ENCODE measurements around the gene YPEL1.
"Not testable (repeated sequence)": the region's sequence is repeated elsewhere in the genome, so short reads cannot be mapped to it uniquely, and the experiment has no call there.

The YPEL1 gene

DNA sequence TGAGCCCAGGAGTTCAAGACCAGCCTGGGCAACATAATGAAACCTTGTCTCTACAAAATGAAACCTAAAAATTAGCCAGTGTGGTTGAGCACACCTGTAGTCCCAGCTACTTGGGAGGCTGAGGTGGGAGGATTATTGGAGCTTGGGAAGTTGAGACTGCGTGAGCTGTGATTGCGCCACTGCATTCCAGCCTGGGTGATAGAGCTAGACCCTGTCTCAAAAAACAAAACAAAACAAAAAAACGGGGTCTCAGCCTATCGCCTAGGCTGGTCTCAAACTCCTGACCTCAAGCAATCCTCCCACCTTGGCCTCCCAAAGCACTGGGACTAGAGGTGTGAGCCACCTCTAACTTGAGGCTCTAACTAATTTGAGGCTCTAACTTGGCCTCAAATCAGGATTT lies 56.2 kb downstream of the YPEL1 start:
- H3K9ac ChIP-seq = no peak overlapping the region
- no peak overlapping the region for H3K4me3 ChIP-seq (ENCODE audit: low read depth, low read length)
- no peaks in the 10 kb centered on the region for H3K4me1 ChIP-seq
- no peak overlapping the region for H2AFZ ChIP-seq
- no peak overlapping the region for H3K27ac ChIP-seq
- H3K4me2 ChIP-seq (ENCODE audit: low read length) = no peak overlapping the region
- H3K79me2 ChIP-seq = no peaks in the 10 kb centered on the region
- no peaks in the 10 kb centered on the region for H3K36me3 ChIP-seq (ENCODE audit: control insufficient read depth, insufficient read depth, low read length)
- TF ChIP-seq, protein P1, sequence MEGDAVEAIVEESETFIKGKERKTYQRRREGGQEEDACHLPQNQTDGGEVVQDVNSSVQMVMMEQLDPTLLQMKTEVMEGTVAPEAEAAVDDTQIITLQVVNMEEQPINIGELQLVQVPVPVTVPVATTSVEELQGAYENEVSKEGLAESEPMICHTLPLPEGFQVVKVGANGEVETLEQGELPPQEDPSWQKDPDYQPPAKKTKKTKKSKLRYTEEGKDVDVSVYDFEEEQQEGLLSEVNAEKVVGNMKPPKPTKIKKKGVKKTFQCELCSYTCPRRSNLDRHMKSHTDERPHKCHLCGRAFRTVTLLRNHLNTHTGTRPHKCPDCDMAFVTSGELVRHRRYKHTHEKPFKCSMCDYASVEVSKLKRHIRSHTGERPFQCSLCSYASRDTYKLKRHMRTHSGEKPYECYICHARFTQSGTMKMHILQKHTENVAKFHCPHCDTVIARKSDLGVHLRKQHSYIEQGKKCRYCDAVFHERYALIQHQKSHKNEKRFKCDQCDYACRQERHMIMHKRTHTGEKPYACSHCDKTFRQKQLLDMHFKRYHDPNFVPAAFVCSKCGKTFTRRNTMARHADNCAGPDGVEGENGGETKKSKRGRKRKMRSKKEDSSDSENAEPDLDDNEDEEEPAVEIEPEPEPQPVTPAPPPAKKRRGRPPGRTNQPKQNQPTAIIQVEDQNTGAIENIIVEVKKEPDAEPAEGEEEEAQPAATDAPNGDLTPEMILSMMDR (IDR thresholded peaks at IDR 0.05) = no peak
- H3K27me3 ChIP-seq (ENCODE audit: control insufficient read depth, insufficient read depth, low read length) = no peaks in the 10 kb centered on the region
- H3K9me3 ChIP-seq (ENCODE audit: control insufficient read depth, low read length) = no peaks in the 10 kb centered on the region

- H2AFZ ChIP-seq; H3K4me1 ChIP-seq; H3K9me3 ChIP-seq (ENCODE audit: control insufficient read depth, low read length); H3K9ac ChIP-seq; H3K4me2 ChIP-seq (ENCODE audit: low read length); H3K4me3 ChIP-seq (ENCODE audit: low read depth, low read length); H3K36me3 ChIP-seq (ENCODE audit: control insufficient read depth, insufficient read depth, low read length); H3K27ac ChIP-seq; H3K27me3 ChIP-seq (ENCODE audit: control insufficient read depth, insufficient read depth, low read length); H3K79me2 ChIP-seq: not testable (repeated sequence)
Measured at GRCh38 chr22:21678842-21679241, 56.8 kb downstream of the YPEL1 start.

DNA sequence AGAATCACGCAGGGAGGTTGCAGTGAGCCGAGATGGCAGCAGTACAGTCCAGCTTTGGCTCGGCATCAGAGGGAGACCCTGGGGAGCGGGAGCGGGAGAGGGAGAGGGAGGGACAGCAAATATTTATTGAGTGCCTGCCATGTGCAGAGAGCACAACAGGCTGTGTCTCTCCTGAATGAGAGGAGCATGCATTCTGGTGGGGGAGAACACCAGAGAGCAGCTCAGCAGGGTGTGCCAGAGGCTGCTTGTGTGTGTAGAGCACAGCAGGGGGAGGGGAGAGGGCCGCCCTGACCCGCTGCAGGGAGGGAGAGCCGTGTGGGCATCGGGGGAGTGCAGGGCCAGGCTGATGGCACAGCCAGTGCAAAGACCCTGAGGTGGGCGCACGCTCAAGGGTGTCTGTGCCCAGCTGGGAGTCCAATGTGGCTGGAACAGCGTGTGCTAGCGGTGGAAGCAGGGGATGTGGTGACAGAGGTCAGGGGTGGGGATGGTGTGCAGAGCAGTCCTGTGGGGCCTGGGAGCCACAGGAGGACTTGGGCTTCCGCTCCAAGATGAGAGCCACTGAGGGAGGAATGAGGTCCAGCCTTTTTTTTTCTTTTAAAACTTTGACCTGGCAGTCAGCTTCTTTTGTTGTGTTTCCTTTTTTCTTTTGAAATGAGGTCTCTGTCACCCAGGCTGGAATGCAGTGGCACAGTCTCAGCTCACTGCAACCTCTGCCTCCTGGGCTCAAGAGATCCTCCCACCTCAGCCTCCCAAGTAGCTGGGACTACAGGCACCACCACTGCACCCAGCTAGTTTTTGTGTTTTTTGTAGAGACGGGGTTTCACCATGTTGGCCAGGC lies 57.8 kb downstream of the YPEL1 start:
- Histone ChIP-seq H3K4me2 (ENCODE audit: low read length) (no peak overlapping the region), H3K9ac (no peak overlapping the region), H3K27me3 (ENCODE audit: control insufficient read depth, insufficient read depth, low read length) (no peaks in the 10 kb centered on the region), H3K9me3 (ENCODE audit: control insufficient read depth, low read length) (no peaks in the 10 kb centered on the region), H2AFZ (no peak overlapping the region), H3K36me3 (ENCODE audit: control insufficient read depth, insufficient read depth, low read length) (no peaks in the 10 kb centered on the region), H3K4me1 (no peaks in the 10 kb centered on the region), H3K4me3 (ENCODE audit: low read depth, low read length) (no peak overlapping the region), H3K79me2 (no peaks in the 10 kb centered on the region), H3K27ac (no peak overlapping the region)
- TF ChIP-seq, protein P1 (IDR thresholded peaks at IDR 0.05) = no peak

- no peak overlapping the region for H3K4me3 ChIP-seq (ENCODE audit: low read depth, low read length)
- H3K36me3 ChIP-seq (ENCODE audit: control insufficient read depth, insufficient read depth, low read length) = no peaks in the 10 kb centered on the region
- H2AFZ ChIP-seq = no peak overlapping the region
- H3K79me2 ChIP-seq = no peaks in the 10 kb centered on the region
- H3K9ac ChIP-seq = no peak overlapping the region
- no peaks in the 10 kb centered on the region for H3K4me1 ChIP-seq
- no peaks in the 10 kb centered on the region for H3K27me3 ChIP-seq (ENCODE audit: control insufficient read depth, insufficient read depth, low read length)
- TF ChIP-seq, protein P1 (IDR thresholded peaks at IDR 0.05) = no peak
- no peaks in the 10 kb centered on the region for H3K9me3 ChIP-seq (ENCODE audit: control insufficient read depth, low read length)
- no peak overlapping the region for H3K27ac ChIP-seq
- no peak overlapping the region for H3K4me2 ChIP-seq (ENCODE audit: low read length)
Measured at GRCh38 chr22:21674638-21675245, 60.9 kb downstream of the YPEL1 start.

DNA sequence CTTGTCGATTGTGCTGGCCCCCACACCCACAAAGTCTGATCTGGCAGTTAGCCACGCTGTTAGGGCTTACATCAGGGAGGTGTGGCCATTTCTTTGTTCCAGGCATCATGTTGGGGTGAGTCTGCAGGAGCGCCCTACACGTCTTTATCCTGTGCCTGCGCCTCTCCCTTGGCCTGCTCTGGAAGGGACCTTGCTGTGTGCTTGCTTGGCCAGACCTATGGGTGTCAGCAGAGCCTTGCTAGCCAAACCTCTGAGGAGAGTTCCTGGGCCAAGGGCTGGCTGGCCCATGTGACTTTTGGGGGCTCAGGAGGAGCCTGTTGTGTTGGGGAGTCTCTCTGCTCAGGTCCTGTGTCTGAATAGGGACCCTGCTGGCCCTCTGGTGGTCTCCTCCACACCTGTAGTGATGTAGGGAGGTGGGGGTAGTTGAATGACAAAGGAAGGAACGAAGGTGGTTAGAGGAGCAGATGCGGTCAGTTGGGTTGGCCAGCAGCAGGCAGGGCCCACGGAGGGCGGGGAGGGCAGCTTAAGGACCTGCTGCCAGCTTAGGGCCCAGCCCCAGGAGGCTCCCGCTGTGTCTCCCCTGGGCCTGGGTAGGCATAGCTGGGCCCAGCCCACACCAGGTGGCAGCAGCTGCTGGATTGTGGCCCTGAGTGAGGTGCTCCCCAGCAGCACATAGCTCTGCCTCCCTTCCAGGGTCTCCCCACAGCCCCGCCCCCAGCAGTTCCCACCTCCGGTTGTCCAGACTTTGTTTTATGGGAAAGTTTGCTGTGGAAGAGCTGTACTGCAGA lies 61.9 kb downstream of the YPEL1 start:
- no peak overlapping the region for H3K4me2 ChIP-seq (ENCODE audit: low read length)
- no peaks in the 10 kb centered on the region for H3K9me3 ChIP-seq (ENCODE audit: control insufficient read depth, low read length)
- TF ChIP-seq, protein P1 (IDR thresholded peaks at IDR 0.05) = no peak
- no peak overlapping the region for H3K4me3 ChIP-seq (ENCODE audit: low read depth, low read length)
- no peak overlapping the region for H2AFZ ChIP-seq
- H3K36me3 ChIP-seq (ENCODE audit: control insufficient read depth, insufficient read depth, low read length) = no peaks in the 10 kb centered on the region
- no peaks in the 10 kb centered on the region for H3K79me2 ChIP-seq
- no peaks in the 10 kb centered on the region for H3K4me1 ChIP-seq
- H3K27me3 ChIP-seq (ENCODE audit: control insufficient read depth, insufficient read depth, low read length) = no peaks in the 10 kb centered on the region
- no peak overlapping the region for H3K27ac ChIP-seq
- no peak overlapping the region for H3K9ac ChIP-seq

Data from parathyroid adenoma (tissue), 2 donors.